ENCODE measurements around the gene PFKP.

PFKP gene

GRCh38 chr10:3173171-3173878 lies 106.0 kb downstream of the PFKP start:
- peaks cover 13% of the 10 kb centered on the region; the same call in 1 of the 2 replicates for H3K79me2 ChIP-seq (ENCODE audit: insufficient read depth, low read length)
- no peak for TF ChIP-seq CTCF (IDR thresholded peaks at IDR 0.05; ENCODE audit: insufficient read depth, low read length, poor library complexity, severe bottlenecking)
- no peak for TF ChIP-seq EZH2phosphoT487 (conservative IDR thresholded peaks at IDR 0.05; ENCODE audit: low read length)
- no peak overlapping the region for H3K27ac ChIP-seq (ENCODE audit: low read depth, low read length)
- peak overlapping the region; percentile 50 for H3K4me2 ChIP-seq (ENCODE audit: low read depth, low read length, poor library complexity, severe bottlenecking)
- H3K27me3 ChIP-seq (ENCODE audit: low read length) = no peaks in the 10 kb centered on the region
- no peaks in the 10 kb centered on the region for H3F3A ChIP-seq (ENCODE audit: insufficient read depth)
- peak overlapping the region; percentile 46 for H3K4me3 ChIP-seq (ENCODE audit: insufficient read depth, low read length, poor library complexity, severe bottlenecking)
- no peaks in the 10 kb centered on the region for H3K36me3 ChIP-seq (ENCODE audit: low read length)
- H3K9me3 ChIP-seq (ENCODE audit: insufficient read depth, low read length) = no peaks in the 10 kb centered on the region
- no peak overlapping the region for H3K9ac ChIP-seq (ENCODE audit: low read length)
- H3K9me2 ChIP-seq (replicated peaks; ENCODE audit: insufficient read depth, low read length) = no peaks in the 10 kb centered on the region
- no peaks in the 10 kb centered on the region for H4K20me1 ChIP-seq (ENCODE audit: low read depth, low read length)
- H2AFZ ChIP-seq (ENCODE audit: low read depth, low read length, severe bottlenecking) = peak overlapping the region; percentile 37

DNA sequence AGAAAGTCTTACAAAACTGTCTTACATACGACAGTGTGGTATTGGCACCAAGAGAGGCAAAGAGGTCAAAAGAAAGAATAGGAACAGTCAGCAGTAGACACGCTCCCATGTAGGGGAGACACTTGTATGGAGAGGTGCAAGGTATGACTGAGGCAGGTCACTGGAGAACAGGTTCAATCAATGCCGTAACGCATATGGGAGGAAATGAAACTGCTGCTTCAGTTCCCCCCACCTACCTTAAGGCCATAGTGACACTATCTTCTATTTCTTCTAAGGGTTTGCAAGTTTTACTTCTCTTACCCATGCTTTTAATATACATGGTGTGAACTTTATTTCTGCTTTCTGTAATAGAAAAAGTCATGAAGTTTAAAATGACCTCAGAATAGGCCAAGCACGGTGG lies 110.7 kb downstream of the PFKP start:
- H3K9me3 ChIP-seq (ENCODE audit: insufficient read depth, low read length) = no peaks in the 10 kb centered on the region
- no peak overlapping the region for H2AFZ ChIP-seq (ENCODE audit: low read depth, low read length, severe bottlenecking)
- H3K36me3 ChIP-seq (ENCODE audit: low read length) = no peaks in the 10 kb centered on the region

GRCh38 chr10:3179174-3179573 lies 111.8 kb downstream of the PFKP start:
- Histone ChIP-seq H3K27me3 (ENCODE audit: low read length) (no peaks in the 10 kb centered on the region), H3F3A (ENCODE audit: insufficient read depth) (no peaks in the 10 kb centered on the region), H3K9me2 (replicated peaks; ENCODE audit: insufficient read depth, low read length) (no peaks in the 10 kb centered on the region), H4K20me1 (ENCODE audit: low read depth, low read length) (no peaks in the 10 kb centered on the region), H3K9me3 (ENCODE audit: insufficient read depth, low read length) (no peaks in the 10 kb centered on the region), H2AFZ (ENCODE audit: low read depth, low read length, severe bottlenecking) (no peak overlapping the region), H3K4me3 (ENCODE audit: insufficient read depth, low read length, poor library complexity, severe bottlenecking) (no peak overlapping the region), H3K36me3 (ENCODE audit: low read length) (no peaks in the 10 kb centered on the region), H3K9ac (ENCODE audit: low read length) (no peak overlapping the region), H3K27ac (ENCODE audit: low read depth, low read length) (no peak overlapping the region), H3K79me2 (ENCODE audit: insufficient read depth, low read length) (no peaks in the 10 kb centered on the region), H3K4me2 (ENCODE audit: low read depth, low read length, poor library complexity, severe bottlenecking) (no peak overlapping the region)
- no peak for TF ChIP-seq EZH2phosphoT487 (conservative IDR thresholded peaks at IDR 0.05; ENCODE audit: low read length)
- TF ChIP-seq CTCF (IDR thresholded peaks at IDR 0.05; ENCODE audit: insufficient read depth, low read length, poor library complexity, severe bottlenecking) = no peak

More for the DNA sequence above, 110.7 kb downstream of the PFKP start:
- H3K27me3 ChIP-seq (ENCODE audit: low read length) = no peaks in the 10 kb centered on the region
- H3K79me2 ChIP-seq (ENCODE audit: insufficient read depth, low read length) = no peaks in the 10 kb centered on the region
- H3K27ac ChIP-seq (ENCODE audit: low read depth, low read length) = no peak overlapping the region
- no peaks in the 10 kb centered on the region for H3K9me2 ChIP-seq (replicated peaks; ENCODE audit: insufficient read depth, low read length)
- H4K20me1 ChIP-seq (ENCODE audit: low read depth, low read length) = no peaks in the 10 kb centered on the region
- no peak overlapping the region for H3K4me2 ChIP-seq (ENCODE audit: low read depth, low read length, poor library complexity, severe bottlenecking)
- TF ChIP-seq CTCF (IDR thresholded peaks at IDR 0.05; ENCODE audit: insufficient read depth, low read length, poor library complexity, severe bottlenecking) (no peak), EZH2phosphoT487 (conservative IDR thresholded peaks at IDR 0.05; ENCODE audit: low read length) (no peak)
- H3K9ac ChIP-seq (ENCODE audit: low read length) = no peak overlapping the region
- H3F3A ChIP-seq (ENCODE audit: insufficient read depth) = no peaks in the 10 kb centered on the region
- no peak overlapping the region for H3K4me3 ChIP-seq (ENCODE audit: insufficient read depth, low read length, poor library complexity, severe bottlenecking)

Measured in SU-DHL-6 (cell line).